Measurements from ENCODE around the gene PHC2.

Gene PHC2

DNA sequence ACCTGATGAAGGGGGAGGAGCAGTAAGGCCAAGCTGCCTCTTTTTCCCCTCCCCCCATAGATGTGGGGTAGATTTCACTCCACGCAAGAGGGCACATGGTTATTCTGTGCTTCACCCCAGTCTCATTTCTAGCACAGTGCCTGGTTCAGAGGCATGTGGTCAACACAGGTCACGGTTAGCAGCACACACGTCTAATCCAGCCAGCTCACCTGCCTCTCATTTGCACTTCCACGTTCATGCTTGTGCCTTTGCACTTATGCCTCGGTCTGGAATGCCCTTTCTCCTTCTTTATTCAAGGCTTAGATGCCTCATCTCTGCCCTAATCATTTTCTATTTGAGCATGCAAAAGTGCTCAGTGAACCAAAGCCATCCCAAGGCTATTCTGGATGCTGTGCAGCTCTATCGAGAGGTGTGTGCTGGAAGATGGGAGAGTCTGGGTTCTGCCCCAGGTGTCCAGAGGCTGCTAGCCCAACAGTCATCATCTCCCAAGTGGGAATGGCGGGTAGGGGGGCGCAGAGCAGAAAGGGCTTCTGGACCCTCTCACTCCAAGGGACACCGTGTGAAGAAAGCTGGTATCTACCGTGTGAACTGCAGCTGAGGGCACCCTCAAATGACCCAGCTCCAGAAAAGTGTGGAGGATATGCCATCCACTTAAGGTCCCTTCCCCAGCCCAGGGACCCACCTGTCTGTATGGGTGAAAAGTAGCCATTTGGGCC is 107.9 kb downstream of the PHC2 start:
- peaks cover 11% of the 10 kb centered on the region for H3K4me1 ChIP-seq (ENCODE audit: control insufficient read depth, insufficient read depth, low read length, unreplicated experiment)
- peaks cover 31% of the 10 kb centered on the region for H3K36me3 ChIP-seq (ENCODE audit: insufficient read depth, low read length)
- no peaks in the 10 kb centered on the region for H3K27me3 ChIP-seq (ENCODE audit: insufficient read depth, low read length)
- no peak overlapping the region for H3K4me3 ChIP-seq (ENCODE audit: low read depth, low read length)
- H2AFZ ChIP-seq (ENCODE audit: low read length, unreplicated experiment): no peak overlapping the region
- H3K79me2 ChIP-seq (ENCODE audit: control insufficient read depth, insufficient read depth, low read length, unreplicated experiment): peaks cover 17% of the 10 kb centered on the region
- no peak overlapping the region for H3K27ac ChIP-seq (ENCODE audit: low read depth, low read length)

- Histone ChIP-seq H3K27me3 (ENCODE audit: insufficient read depth, low read length) (no peaks in the 10 kb centered on the region), H2AFZ (ENCODE audit: low read length, unreplicated experiment) (no peak overlapping the region), H3K27ac (ENCODE audit: low read depth, low read length) (no peak overlapping the region), H3K36me3 (ENCODE audit: insufficient read depth, low read length) (peaks cover 29% of the 10 kb centered on the region), H3K79me2 (ENCODE audit: control insufficient read depth, insufficient read depth, low read length, unreplicated experiment) (peaks cover 12% of the 10 kb centered on the region), H3K4me1 (ENCODE audit: control insufficient read depth, insufficient read depth, low read length, unreplicated experiment) (peaks cover 4% of the 10 kb centered on the region), H3K4me3 (ENCODE audit: low read depth, low read length) (no peak overlapping the region)
Measured at GRCh38 chr1:33322109-33322508, 108.8 kb downstream of the PHC2 start.

- Histone ChIP-seq H3K4me1 (ENCODE audit: control insufficient read depth, insufficient read depth, low read length, unreplicated experiment) (peaks cover 4% of the 10 kb centered on the region), H3K27ac (ENCODE audit: low read depth, low read length) (no peak overlapping the region), H3K4me3 (ENCODE audit: low read depth, low read length) (no peak overlapping the region), H2AFZ (ENCODE audit: low read length, unreplicated experiment) (no peak overlapping the region), H3K27me3 (ENCODE audit: insufficient read depth, low read length) (no peaks in the 10 kb centered on the region), H3K79me2 (ENCODE audit: control insufficient read depth, insufficient read depth, low read length, unreplicated experiment) (peaks cover 5% of the 10 kb centered on the region), H3K36me3 (ENCODE audit: insufficient read depth, low read length) (peaks cover 22% of the 10 kb centered on the region)
Measured at GRCh38 chr1:33321178-33321577, 109.7 kb downstream of the PHC2 start.

- H3K27me3 ChIP-seq (ENCODE audit: insufficient read depth, low read length): no peaks in the 10 kb centered on the region
- H2AFZ ChIP-seq (ENCODE audit: low read length, unreplicated experiment): no peak within 1 kb of the TSS
- H3K4me1 ChIP-seq (ENCODE audit: control insufficient read depth, insufficient read depth, low read length, unreplicated experiment): peaks cover 9% of the 10 kb centered on the region
- H3K79me2 ChIP-seq (ENCODE audit: control insufficient read depth, insufficient read depth, low read length, unreplicated experiment): peaks cover under 1% of the 10 kb centered on the region
- peaks cover 17% of the 10 kb centered on the region for H3K36me3 ChIP-seq (ENCODE audit: insufficient read depth, low read length)
- H3K27ac ChIP-seq (ENCODE audit: low read depth, low read length): no peak within 1 kb of the TSS
- no peak within 1 kb of the TSS for H3K4me3 ChIP-seq (ENCODE audit: low read depth, low read length)
Measured at GRCh38 chr1:33320619-33321165, 110.2 kb downstream of the PHC2 start, which contains the start of gene A3GALT2. TSS of gene A3GALT2 (minus strand) at chr1:33321098. CDS start at chr1:33321098, 0 bp downstream.

- no peaks in the 10 kb centered on the region for H3K27me3 ChIP-seq (ENCODE audit: insufficient read depth, low read length)
- H2AFZ ChIP-seq (ENCODE audit: low read length, unreplicated experiment): no peak overlapping the region
- no peak overlapping the region for H3K27ac ChIP-seq (ENCODE audit: low read depth, low read length)
- no peak overlapping the region for H3K4me3 ChIP-seq (ENCODE audit: low read depth, low read length)
- H3K79me2 ChIP-seq (ENCODE audit: control insufficient read depth, insufficient read depth, low read length, unreplicated experiment): no peaks in the 10 kb centered on the region
- peaks cover 11% of the 10 kb centered on the region for H3K36me3 ChIP-seq (ENCODE audit: insufficient read depth, low read length)
- peaks cover 10% of the 10 kb centered on the region for H3K4me1 ChIP-seq (ENCODE audit: control insufficient read depth, insufficient read depth, low read length, unreplicated experiment)
Measured at GRCh38 chr1:33319949-33320618, 110.8 kb downstream of the PHC2 start.

DNA sequence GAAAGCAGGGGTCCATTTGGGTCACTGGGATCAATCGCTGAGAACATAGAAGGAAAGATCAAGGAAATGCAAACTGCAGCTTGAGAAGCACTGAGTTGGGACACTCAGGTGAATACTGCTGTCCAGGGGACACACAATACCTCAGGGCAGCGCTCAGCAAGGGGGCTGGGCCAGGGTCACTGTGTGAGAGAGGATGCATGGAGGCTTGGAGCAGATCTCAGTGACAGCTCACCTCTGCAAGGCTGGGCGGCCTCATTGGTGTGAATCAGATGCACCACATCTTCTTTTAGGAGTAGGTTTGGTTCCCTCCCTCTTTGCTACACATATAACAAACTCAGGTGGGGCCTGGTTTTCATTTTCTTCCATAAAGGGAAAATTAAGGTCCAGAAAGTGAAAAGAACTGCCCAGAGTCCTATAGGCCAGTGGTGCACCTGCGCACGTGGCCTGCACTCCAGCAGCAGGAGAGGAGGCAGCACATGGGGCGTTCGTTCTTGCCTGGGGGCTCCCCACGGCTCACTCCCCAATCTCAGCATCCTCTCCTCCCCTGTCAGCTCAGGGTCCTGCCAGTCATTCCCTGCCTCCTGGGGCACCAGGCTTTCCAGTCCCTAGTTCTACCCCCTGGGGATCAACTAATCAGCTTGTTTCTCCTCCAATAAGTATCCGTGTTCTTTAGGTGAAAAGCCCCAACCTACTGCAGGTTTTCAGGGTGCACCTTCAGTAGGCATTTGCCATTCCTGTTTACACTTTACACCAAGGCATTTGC is 111.5 kb downstream of the PHC2 start:
- H3K36me3 ChIP-seq (ENCODE audit: insufficient read depth, low read length): peaks cover 6% of the 10 kb centered on the region
- H3K27me3 ChIP-seq (ENCODE audit: insufficient read depth, low read length): no peaks in the 10 kb centered on the region

GRCh38 chr1:33317946-33318345 is 112.9 kb downstream of the PHC2 start:
- Histone ChIP-seq H3K79me2 (ENCODE audit: control insufficient read depth, insufficient read depth, low read length, unreplicated experiment) (no peaks in the 10 kb centered on the region), H3K27ac (ENCODE audit: low read depth, low read length) (no peak overlapping the region), H3K4me3 (ENCODE audit: low read depth, low read length) (no peak overlapping the region), H3K27me3 (ENCODE audit: insufficient read depth, low read length) (no peaks in the 10 kb centered on the region), H2AFZ (ENCODE audit: low read length, unreplicated experiment) (no peak overlapping the region), H3K36me3 (ENCODE audit: insufficient read depth, low read length) (peaks cover 6% of the 10 kb centered on the region), H3K4me1 (ENCODE audit: control insufficient read depth, insufficient read depth, low read length, unreplicated experiment) (peaks cover 10% of the 10 kb centered on the region)

More for the DNA sequence above, 111.5 kb downstream of the PHC2 start:
- H3K4me1 ChIP-seq (ENCODE audit: control insufficient read depth, insufficient read depth, low read length, unreplicated experiment): peaks cover 10% of the 10 kb centered on the region
- H3K4me3 ChIP-seq (ENCODE audit: low read depth, low read length): no peak overlapping the region
- no peaks in the 10 kb centered on the region for H3K79me2 ChIP-seq (ENCODE audit: control insufficient read depth, insufficient read depth, low read length, unreplicated experiment)
- no peak overlapping the region for H2AFZ ChIP-seq (ENCODE audit: low read length, unreplicated experiment)
- H3K27ac ChIP-seq (ENCODE audit: low read depth, low read length): no peak overlapping the region

DNA sequence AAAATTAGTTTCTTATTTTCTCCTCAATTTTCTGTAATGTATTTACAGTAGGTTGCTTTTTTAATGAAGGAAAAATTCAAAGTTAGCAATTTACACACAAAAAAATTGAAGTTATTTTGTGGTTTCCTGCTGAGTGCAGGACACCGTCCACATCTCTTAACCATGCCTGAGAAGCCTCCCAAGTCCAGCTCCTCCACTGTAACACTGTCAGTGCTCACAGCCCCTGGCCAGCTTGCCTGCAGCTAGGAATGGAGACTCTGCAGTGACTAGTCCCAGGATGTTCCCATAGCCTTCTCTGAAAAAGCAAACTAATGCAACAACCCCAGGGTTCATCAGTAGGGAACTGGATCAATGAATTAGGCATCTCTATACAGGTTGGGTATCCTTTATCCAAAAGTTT is 113.5 kb downstream of the PHC2 start:
- Histone ChIP-seq H3K36me3 (ENCODE audit: insufficient read depth, low read length) (peaks cover 6% of the 10 kb centered on the region), H3K4me3 (ENCODE audit: low read depth, low read length) (no peak overlapping the region), H3K27ac (ENCODE audit: low read depth, low read length) (no peak overlapping the region), H3K79me2 (ENCODE audit: control insufficient read depth, insufficient read depth, low read length, unreplicated experiment) (no peaks in the 10 kb centered on the region), H2AFZ (ENCODE audit: low read length, unreplicated experiment) (no peak overlapping the region), H3K4me1 (ENCODE audit: control insufficient read depth, insufficient read depth, low read length, unreplicated experiment) (peaks cover 10% of the 10 kb centered on the region), H3K27me3 (ENCODE audit: insufficient read depth, low read length) (no peaks in the 10 kb centered on the region)

DNA sequence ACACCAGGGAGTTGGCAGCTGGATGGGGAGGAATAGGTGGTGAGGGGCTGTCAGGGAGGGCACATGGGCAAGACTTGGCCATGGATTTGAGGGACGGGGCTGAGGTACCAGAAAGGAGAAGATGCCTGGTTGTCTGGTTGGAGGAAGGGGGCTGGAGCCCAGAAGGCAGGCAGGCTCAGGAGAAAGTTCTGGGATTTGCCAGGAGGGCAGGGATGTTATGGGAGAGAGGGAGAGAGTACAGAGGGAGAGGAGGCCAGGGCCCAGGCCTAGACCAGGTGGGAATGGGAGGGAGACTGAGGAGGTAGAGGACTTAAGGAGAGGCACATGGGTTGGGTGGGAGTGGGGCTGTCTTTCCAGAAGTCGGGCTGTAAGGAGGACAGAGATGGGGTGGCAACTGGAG is 114.3 kb downstream of the PHC2 start:
- Histone ChIP-seq H3K4me1 (ENCODE audit: control insufficient read depth, insufficient read depth, low read length, unreplicated experiment) (peaks cover 10% of the 10 kb centered on the region), H3K79me2 (ENCODE audit: control insufficient read depth, insufficient read depth, low read length, unreplicated experiment) (no peaks in the 10 kb centered on the region), H3K4me3 (ENCODE audit: low read depth, low read length) (no peak overlapping the region), H3K27ac (ENCODE audit: low read depth, low read length) (no peak overlapping the region), H2AFZ (ENCODE audit: low read length, unreplicated experiment) (no peak overlapping the region), H3K36me3 (ENCODE audit: insufficient read depth, low read length) (peaks cover 3% of the 10 kb centered on the region), H3K27me3 (ENCODE audit: insufficient read depth, low read length) (no peaks in the 10 kb centered on the region)

- peaks cover 10% of the 10 kb centered on the region for H3K4me1 ChIP-seq (ENCODE audit: control insufficient read depth, insufficient read depth, low read length, unreplicated experiment)
- H3K36me3 ChIP-seq (ENCODE audit: insufficient read depth, low read length): no peaks in the 10 kb centered on the region
- no peaks in the 10 kb centered on the region for H3K79me2 ChIP-seq (ENCODE audit: control insufficient read depth, insufficient read depth, low read length, unreplicated experiment)
- no peak overlapping the region for H3K4me3 ChIP-seq (ENCODE audit: low read depth, low read length)
- H3K27me3 ChIP-seq (ENCODE audit: insufficient read depth, low read length): no peaks in the 10 kb centered on the region
- no peak overlapping the region for H2AFZ ChIP-seq (ENCODE audit: low read length, unreplicated experiment)
- no peak overlapping the region for H3K27ac ChIP-seq (ENCODE audit: low read depth, low read length)
Measured at GRCh38 chr1:33314416-33314815, 116.5 kb downstream of the PHC2 start.
